ENCODE data around the gene TSPAN9.

TSPAN9 gene

DNA sequence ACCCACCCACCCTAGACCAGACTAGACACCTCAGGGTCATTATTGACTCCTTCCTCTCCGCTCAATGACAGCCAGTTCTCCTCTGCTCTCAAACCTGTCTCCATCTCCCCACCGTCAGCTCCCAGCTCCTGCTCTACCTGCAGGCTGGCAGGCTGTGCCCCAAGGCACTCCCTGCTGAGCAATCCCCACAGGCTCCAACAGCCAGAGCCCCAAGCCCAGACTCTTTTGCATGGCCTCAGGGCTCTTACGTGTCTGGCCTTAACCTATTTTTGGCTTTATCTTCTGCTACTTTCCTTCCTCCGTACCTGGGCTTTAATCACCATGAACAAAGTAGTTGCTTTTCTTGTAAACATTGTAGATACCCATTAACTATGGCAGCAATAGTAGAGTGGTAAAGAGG is 250.9 kb downstream of the TSPAN9 start:
- TF ChIP-seq, protein P1, sequence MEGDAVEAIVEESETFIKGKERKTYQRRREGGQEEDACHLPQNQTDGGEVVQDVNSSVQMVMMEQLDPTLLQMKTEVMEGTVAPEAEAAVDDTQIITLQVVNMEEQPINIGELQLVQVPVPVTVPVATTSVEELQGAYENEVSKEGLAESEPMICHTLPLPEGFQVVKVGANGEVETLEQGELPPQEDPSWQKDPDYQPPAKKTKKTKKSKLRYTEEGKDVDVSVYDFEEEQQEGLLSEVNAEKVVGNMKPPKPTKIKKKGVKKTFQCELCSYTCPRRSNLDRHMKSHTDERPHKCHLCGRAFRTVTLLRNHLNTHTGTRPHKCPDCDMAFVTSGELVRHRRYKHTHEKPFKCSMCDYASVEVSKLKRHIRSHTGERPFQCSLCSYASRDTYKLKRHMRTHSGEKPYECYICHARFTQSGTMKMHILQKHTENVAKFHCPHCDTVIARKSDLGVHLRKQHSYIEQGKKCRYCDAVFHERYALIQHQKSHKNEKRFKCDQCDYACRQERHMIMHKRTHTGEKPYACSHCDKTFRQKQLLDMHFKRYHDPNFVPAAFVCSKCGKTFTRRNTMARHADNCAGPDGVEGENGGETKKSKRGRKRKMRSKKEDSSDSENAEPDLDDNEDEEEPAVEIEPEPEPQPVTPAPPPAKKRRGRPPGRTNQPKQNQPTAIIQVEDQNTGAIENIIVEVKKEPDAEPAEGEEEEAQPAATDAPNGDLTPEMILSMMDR (IDR thresholded peaks at IDR 0.05; ENCODE audit: borderline replicate concordance, insufficient read depth, low read depth, low read length) = no peak
- no peak overlapping the region for H3K4me3 ChIP-seq (ENCODE audit: low read depth, low read length)

DNA sequence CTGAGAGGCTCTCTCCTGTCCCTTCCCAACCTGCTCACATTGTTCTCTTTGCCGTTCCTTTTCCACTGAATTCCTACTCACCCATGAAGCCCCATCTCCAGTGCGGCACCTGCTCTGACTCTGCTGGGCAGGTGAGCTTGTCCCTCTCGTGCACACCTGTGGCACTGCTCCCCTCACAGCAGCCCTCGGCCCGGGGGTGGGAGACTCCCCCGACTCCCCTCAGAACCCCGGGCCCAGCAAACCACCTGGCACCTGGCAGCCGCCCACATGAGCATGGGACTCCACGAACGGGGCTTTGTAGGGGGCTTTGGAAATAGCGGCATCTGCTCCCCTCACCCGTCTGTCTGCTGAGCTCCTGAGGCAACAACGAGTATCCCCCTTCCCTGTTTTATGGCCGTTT is 251.4 kb downstream of the TSPAN9 start:
- TF ChIP-seq, protein P1 (IDR thresholded peaks at IDR 0.05; ENCODE audit: borderline replicate concordance, insufficient read depth, low read depth, low read length) = no peak
- H3K4me3 ChIP-seq (ENCODE audit: low read depth, low read length) = no peak overlapping the region

DNA sequence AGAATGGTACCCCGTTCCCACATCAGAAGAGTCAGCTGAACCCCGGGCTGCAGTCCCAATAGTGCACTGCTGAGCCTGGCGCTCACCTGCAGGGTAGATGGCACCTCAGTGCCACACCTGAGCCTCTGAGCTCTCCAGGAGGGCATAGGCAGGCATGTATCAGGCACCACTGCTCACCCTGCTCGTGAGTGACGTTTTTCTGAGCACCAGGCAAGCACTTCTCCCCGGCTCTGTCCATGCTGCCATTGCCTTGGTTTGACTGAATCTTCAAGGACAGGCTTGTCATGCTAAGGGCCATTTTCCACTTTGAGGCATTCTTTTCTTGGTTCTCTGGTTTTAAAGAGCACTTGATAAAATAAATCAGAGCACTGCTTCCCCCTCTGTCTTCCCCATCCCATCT is 252.2 kb downstream of the TSPAN9 start:
- TF ChIP-seq, protein P1 (IDR thresholded peaks at IDR 0.05; ENCODE audit: borderline replicate concordance, insufficient read depth, low read depth, low read length) = no peak
- no peak overlapping the region for H3K4me3 ChIP-seq (ENCODE audit: low read depth, low read length)

DNA sequence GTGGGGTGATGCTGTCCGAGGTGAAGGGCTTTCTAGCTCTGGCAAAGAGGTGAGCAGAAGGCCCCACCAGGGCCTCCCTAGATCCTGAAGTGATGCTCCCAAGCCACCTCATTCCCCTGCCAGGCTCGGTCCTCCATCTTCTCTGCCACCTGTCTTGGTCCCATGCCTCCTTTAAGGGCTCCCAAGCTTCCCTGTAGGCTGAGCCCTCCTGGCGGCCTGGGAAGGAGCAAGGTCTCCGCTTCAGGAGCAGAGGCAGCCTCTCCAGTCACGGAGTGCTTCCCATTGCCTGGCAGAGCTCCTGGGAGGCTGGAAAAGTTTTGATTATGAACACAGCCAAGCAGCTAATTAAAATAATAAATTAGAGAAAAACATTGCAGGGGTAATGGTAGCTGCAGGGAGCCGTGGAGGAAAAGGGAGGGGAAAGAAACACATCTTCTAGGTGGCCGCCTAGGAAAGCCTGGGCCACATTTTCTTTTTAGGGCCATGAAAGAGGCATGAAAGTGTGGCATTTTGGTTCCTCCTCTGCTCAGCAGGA is 253.9 kb downstream of the TSPAN9 start:
- TF ChIP-seq, protein P1 (IDR thresholded peaks at IDR 0.05; ENCODE audit: borderline replicate concordance, insufficient read depth, low read depth, low read length) = no peak
- H3K4me3 ChIP-seq (ENCODE audit: low read depth, low read length) = no peak overlapping the region

DNA sequence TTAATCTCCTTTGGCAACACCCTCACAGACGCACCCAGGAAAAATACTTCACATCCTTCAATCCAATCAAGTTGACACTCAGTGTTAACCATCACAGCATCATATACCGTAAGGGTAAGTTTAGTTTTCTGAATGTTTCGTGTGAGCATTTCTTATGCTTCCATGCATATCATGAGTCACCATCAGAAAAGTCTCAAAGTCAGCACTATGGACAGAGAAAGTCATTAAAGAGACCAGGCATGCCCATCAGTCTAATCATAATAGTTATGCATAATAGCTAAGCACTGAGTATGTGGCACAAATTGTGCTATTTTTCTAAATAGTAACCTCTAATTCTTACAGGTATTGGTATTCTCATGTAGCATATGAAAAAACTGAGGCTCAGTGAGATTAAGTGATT is 255.0 kb downstream of the TSPAN9 start:
- TF ChIP-seq, protein P1 (IDR thresholded peaks at IDR 0.05; ENCODE audit: borderline replicate concordance, insufficient read depth, low read depth, low read length) = no peak
- no peak overlapping the region for H3K4me3 ChIP-seq (ENCODE audit: low read depth, low read length)

DNA sequence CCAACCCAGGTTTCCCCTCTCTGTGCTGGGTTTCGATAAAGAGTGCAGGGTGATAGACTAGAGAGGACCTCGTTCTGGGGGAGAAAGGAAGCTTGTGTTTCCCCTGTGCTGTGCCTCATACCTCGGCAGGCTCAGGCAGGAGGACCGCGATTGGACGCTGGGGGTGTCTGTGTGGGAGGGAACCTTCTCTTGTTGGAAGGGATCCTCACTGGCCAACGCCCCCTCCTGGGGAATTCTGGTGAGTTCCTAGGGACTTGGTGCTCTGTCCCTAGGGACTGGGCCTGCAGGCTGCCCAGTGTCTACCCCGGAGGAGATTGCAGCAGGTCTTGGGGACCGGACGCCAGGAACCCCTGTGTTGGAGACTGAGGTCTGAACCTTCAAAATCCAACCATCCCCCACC is 256.4 kb downstream of the TSPAN9 start:
- TF ChIP-seq, protein P1 (IDR thresholded peaks at IDR 0.05; ENCODE audit: borderline replicate concordance, insufficient read depth, low read depth, low read length) = no peak
- no peak overlapping the region for H3K4me3 ChIP-seq (ENCODE audit: low read depth, low read length)

DNA sequence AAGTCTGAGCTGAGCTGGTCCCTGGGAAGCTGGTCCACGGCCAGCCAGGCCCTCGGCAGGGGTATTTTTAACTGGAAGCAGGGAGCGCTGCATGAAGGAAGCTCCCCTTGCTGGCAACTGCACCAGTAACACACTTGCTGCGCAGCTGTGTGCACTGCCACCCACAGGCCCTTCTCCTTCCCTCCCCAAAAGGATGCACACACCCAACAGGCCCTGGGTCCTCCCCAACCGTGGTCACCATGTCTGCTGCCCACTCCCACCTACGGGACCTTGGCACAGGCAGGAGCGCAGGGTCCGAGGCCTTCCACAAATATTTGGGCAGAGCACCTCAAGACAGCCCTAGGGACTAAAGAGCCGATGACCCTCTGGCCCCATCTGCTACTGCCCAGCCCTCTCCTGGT is 256.8 kb downstream of the TSPAN9 start:
- TF ChIP-seq, protein P1 (IDR thresholded peaks at IDR 0.05; ENCODE audit: borderline replicate concordance, insufficient read depth, low read depth, low read length) = no peak
- no peak overlapping the region for H3K4me3 ChIP-seq (ENCODE audit: low read depth, low read length)
